Fibroblast of skin of left biceps (primary cell): Measurements from ENCODE around the gene ZNF613.
"Not testable (repeated sequence)": the region's sequence is repeated elsewhere in the genome, so short reads cannot be mapped to it uniquely, and the experiment has no call there.

Experiments used
- DNase-seq, 2 experiments: peaks; one replicate each; pipeline ENCODE4 v3.0.0-alpha.2; 2013; ENCODE audit warnings: low read depth in 2 of 2

ZNF613 gene

GRCh38 chr19:51944798-51945552, 17.7 kb downstream of the ZNF613 start:
- no peak for DNase-seq

- DNase-seq: no peak
Measured at GRCh38 chr19:51946602-51947001, 19.3 kb downstream of the ZNF613 start.

GRCh38 chr19:51948975-51949374, 21.7 kb downstream of the ZNF613 start:
- no peak for DNase-seq

GRCh38 chr19:51957846-51958245, 30.6 kb downstream of the ZNF613 start:
- not testable (repeated sequence) for DNase-seq

GRCh38 chr19:51959791-51960190, 32.5 kb downstream of the ZNF613 start:
- DNase-seq: no peak

GRCh38 chr19:51960621-51961233, 33.5 kb downstream of the ZNF613 start:
- not testable (repeated sequence) for DNase-seq

- DNase-seq: no peak
Measured at GRCh38 chr19:51965583-51965982, 38.3 kb downstream of the ZNF613 start.

- DNase-seq: no peak
Measured at GRCh38 chr19:51970718-51971117, 43.4 kb downstream of the ZNF613 start.

GRCh38 chr19:51971624-51972023, 44.4 kb downstream of the ZNF613 start:
- DNase-seq: peak in 1 of 2 experiments; percentile 0

DNA sequence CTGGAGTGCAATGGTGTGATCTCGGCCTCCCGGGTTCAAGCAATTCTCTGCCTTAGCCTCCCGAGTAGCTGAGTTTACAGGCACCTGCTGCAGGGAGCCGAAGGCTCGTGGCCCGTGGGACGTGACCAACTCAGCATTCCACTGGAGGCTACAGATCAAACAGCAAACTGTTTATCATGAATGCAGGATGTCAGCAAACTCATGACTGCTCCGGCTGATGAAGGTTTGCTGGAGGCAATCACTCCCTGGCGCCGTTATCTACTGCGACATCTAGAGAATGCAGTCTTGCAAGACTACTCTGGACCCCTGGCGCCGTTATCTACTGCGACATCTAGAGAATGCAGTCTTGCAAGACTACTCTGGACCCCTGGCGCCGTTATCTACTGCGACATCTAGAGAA, 48.5 kb downstream of the ZNF613 start:
- not testable (repeated sequence) for DNase-seq

DNA sequence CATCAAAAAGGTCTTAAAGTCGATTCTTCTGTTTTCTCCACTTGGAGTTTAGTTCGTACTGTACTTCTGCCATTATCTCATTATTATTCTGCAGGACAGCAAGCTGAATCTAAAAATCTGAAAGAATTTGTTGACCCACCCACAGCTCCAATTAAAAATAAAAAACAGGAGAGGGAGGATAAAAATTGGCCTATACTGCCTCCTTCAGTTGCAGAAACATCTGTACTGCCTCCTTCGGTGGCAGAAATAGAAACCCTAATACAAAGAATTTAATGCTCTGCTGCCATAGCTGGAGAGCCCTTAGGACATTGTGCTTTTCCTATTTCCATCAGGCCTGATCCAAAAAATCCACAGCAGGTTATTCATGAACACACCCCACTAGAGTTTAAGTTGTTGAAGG, 49.6 kb downstream of the ZNF613 start:
- DNase-seq: no peak

DNA sequence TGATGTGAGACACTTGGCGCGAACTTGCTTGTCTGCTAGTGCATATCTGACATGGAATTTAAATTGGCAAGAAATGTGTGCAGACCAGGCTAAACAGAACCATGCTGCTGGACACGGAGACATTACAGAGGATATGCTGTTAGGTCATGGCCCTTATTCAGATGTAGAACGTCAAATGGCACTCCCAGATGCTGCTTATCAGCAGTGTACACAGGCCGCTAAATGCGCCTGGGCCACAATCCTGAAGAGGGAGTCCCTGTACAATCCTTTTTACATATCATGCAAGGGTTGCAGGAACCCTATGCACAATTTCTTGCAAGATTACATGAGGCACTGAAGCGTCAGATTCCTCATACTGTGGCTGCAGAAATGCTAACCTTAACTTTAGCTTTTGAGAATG, 50.1 kb downstream of the ZNF613 start:
- no peak for DNase-seq

GRCh38 chr19:51978882-51979281, 51.6 kb downstream of the ZNF613 start:
- no peak for DNase-seq

DNA sequence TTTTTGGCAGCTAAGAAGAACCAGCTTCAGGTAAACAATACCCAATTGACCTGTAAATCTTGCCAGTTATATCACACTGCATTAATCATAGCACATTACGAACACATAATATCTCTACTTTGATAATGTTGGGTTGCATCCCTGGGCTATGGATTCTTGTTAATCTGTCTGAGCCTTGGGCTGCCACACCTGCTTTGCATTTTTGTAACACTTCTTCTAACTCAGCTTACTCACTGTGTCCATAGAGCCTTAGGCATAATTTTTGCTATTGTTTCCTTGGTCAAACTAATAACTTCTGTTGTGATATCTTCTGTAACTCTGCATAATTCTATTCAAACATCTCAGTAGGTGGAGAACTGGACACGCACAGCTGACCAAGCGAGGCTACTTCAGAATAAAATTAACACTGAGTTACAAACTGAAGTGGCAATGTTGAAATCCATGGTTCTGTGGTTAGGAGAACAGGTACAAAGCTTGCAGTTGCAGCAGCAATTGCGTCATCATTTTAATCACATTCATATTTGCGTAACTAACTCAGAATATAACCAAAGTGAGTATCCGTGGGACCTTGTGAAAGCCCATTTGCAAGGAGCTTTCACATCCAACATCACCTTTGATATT, 53.0 kb downstream of the ZNF613 start:
- DNase-seq: no peak

- not testable (repeated sequence) for DNase-seq
Measured at GRCh38 chr19:51980926-51981325, 53.7 kb downstream of the ZNF613 start.

GRCh38 chr19:51983361-51983760, 56.1 kb downstream of the ZNF613 start:
- DNase-seq: no peak

DNA sequence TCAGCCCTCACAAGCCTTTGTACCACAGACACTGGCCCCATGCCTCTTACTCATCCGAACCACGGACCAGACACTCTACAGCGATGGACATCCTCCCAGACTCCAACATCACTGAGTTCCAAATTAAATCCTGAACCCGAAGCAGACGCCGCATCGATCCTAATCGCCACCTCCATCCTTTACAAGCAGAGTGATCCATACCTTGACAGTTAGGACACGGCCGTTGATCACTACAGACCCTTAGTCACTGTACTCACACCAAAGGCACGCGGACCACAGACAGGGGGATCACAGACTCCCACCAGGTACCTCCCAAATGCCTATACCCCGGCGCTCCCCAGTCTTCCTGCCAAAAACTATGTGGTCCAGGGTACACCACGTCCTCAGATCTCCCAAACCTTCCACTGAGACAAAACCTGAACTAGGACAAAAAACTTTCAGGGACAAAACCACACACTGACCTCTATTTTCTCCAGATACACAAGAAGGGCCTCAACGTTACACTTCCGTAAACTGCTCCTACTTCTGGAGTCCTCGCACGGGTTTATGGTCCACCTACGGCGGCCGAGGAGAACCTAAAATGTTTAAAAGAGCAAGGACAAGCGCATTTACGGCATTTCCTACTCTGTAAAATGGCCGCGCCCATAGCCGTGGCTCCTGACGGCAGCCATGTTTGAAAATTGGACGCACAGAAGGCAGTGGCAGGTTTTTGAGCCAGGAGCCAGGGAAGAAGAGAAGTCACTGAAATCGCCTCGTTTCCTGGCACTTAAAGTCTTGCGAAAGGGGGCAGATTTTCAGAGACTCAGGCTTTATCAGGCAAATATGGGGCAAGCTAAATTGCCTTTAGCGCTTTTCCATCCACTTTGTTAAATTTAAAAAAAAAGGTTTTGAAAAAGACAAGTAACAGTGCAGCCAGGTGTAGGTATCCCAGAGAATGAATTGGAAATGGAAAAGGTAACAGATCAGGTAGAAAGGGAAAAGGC, 59.3 kb downstream of the ZNF613 start, which contains the start of gene ZNF350:
TSS of gene ZNF350 (minus strand) at position 532 of the 983 bp plus-strand sequence. CDS start 12,480 bp downstream, outside the sequence.
- peak; percentile 87 to 89 for DNase-seq

DNA sequence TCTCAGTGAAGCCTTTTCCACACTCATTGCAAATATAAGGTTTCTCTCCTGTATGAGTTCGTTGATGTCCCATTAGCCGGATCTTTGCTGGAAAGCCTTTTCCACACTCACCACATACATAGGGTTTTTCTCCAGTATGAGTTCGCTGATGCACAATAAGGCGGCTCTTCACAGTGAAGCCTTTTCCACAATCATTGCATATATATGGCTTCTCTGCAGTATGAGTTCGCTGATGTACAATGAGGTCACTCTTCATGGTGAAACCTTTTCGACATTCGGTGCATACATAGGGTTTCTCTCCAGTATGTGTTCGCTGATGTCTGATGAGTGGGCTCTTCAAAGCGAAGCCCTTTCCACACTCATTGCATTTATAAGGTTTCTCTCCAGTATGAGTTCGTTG, 66.2 kb downstream of the ZNF613 start:
- DNase-seq: no peak

- no peak for DNase-seq
Measured at GRCh38 chr19:51994048-51994644, 66.9 kb downstream of the ZNF613 start.
